HG03103 (cell line): ENCODE measurements around the gene TP53RK.
"Not testable (repeated sequence)": the region's sequence is repeated elsewhere in the genome, so short reads cannot be mapped to it uniquely, and the experiment has no call there.

Source experiments
- ATAC-seq: cut with Tn5 transposase; IDR thresholded peaks from one replicate; pipeline ENCODE4 v1.9.1; 2021; ENCODE audit warnings: low read depth; ENCODE audit not compliant: unreplicated experiment

TP53RK gene

DNA sequence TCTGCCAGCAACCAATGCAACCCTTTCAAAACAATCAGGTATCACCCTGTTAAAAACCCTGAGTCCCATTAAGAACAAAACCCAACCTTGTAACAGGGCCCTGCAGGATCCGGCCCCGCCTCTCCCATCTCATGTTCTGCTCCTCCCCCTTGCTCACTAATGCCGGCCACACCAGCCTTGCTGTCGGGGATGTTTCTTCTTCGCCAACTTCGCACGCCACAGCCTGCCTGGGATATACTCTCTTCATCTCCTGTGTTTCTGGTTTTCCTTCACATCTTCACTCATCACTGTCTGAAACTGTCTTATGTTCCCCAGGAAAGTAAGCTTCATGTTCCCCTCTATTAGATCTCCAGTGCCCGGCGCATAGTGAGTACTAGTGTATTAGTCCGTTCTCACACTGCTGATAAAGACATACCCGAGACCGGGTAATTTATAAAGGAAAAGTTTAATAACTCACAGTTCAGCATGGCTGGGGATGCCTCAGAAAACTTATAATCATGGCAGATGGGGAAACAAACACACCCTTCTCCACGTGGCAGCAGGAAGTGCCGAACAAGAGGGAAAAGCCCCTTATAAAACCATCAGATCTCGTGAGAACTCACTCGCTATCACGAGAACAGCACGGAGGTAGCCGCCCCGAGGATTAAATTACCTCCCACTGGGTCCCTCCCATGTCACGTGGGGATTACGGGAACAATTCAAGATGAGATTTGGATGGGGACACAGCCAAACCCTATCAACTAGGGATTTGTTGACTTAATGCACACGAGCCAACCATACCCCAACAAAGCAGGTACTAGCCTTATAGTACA, 5.1 kb downstream of the TP53RK start:
- no peak for ATAC-seq

DNA sequence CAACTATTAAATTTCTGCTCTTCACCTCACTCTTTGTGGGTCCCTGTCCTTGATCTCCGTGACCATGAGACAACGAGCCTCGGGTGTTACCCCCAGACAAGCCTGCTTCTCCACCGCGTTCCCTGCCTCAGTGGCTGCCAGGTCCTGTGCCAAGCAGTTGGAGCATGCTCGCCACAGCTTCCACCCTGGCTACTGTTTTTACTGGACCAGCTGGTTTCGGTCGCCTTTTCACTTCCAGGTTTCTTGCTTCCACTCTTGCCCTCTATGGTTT, 5.6 kb downstream of the TP53RK start:
- ATAC-seq = no peak

DNA sequence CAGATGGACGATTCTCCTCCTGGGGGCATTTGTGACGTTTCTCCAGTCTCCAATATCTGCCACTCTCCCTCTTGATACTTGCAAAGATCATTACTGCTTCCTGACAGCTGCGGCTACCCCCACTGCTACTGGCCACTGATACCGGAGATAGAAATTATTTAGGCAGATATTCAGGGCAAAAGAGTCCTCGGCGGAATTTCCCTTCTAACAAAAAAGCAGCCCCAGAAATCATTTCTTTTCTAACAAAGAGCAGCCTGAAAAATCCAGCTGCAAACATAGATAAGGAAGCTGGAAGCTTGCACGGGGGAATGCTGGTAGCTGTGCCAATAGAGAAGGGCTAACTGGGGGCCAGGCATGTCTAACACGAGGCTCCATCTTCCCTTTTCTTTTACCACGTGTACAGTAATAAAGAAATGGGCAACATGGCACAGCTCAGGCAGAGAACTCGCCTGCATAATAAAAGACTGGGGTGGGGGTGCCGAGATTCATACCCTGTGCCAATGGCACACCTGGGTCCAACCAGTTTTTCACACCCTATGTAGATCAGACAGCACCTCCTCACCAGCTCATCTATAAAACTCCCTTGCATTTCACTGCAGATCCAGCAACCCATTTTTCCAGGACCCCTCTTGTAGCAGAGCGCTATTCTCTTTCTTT, 6.1 kb downstream of the TP53RK start:
- ATAC-seq = no peak

DNA sequence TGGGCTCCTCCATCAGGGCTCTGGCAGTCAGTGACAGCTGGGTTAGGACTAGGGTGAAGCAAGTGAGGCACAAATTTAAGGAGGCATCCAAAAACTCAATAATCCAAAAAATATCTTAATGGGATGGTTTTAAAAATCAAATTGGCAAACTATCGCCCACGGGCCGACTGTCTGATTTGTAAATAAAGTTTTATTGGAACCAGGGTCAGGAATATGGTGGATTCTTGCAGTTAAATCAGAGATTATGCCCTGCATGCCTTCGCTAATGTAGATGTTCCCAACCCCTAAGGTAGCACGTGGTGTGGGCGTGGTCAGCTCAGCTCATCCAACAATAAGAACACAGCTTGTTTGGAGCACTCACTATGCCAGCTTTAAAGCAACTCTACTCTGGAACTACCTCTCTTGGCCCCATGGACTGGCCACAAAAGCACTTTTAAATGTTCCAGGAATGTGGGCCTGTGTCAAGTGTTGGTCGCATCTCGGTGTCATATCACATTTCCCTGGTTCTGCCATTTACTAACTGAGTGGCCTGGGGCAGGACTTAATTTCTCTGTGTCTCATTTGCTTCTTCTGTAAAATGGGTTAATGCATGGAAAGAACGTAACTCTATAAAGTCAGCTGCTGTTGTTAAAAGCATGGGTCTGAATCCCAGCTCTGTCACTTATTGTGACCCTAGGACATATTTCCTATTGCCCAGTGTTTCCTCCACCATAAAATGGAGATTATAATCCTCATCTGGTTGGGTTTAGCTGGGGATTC, 7.0 kb downstream of the TP53RK start:
- no peak for ATAC-seq

DNA sequence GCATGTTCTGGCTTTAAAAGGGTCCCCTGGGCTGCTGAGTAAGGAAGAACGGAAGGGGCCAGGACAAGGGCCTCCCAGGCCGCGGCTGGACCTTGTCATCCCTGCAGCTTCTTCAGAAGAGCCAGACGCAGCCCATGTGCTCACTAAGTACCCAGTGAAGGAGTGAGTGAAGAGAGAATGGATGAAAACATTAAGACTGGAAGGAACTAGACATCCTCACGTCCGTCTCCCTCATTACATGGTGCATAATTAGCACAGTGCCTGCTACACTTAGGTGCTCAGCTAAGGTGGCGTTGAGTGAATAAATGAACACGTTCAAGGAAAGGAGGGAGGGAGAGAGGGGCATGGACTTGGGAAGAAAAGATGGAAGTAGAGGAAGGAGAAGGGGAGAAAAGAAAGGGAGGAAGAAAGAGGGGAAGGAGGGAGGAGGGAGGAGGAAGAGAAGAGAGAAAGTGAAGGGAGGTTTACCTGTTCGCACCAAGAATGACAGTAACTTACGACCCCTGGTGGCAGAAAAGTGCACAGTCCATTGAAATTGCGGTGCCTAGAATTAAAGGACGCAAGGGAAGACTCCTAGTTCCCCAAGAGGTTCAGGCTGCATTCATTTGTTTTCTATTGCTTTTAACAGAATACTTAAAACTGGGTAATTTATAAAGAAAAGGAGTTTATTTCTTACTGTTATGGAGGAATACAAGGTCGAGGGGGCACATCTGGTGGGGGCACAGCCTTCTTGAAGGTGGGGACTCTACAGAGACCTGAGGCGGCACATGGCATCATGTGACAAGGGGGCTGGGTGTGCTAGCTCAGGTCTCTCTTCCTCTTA, 8.0 kb downstream of the TP53RK start:
- no peak for ATAC-seq

DNA sequence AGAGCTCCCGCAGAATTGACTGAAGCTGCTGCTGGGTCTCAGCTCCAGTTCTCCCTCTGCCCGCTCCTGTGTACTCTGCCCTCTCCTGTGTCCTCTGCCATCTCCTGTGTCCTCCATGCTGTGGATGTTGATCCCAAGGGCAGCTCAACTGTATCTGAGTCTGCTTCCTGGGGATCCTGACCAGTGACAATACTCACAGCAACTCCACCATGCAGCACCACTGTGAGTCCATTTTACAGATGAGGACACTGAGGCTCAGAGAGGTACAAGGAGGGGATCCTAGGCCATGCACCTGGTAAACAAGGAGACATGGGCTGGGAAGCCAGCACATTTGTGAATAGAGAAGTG, 8.6 kb downstream of the TP53RK start:
- no peak for ATAC-seq

DNA sequence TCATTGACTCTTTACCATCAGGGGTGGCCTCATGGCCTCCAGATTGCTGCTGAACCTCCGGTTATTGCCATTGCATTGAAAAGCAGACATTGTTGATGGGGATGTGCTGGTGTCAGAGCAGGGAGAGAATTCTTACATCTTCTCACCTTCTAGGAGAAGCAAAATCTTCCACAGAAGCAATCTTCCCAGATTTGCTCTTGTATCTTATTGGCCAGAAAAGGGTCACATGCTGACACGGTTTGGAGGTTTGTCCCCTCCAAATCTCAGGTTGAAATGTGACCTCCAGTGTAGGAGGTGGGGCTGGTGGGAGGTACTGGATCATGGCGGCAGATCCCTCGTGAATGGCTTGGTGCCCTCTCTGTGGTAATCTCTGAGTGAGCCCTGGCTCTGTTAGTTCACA, 10.7 kb downstream of the TP53RK start:
- ATAC-seq = no peak

DNA sequence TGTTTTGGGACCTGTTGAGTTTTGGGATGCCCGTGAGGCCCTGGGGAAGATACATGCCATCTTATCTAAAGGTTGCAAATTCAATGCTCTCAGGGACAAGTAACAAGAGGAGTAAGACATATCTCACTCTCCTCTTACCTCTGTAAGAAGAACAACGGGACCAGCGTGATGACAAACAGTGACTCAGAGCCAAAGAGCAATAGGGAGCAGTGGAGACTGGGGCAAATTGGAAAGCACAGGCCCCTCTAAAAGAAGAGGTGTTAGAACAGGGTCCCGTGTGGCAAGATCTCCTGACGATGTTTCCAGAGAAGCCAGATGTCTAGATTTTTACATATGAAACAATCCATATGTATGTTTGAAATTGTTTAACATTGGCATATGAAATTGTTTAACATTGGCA, 11.6 kb downstream of the TP53RK start:
- ATAC-seq = no peak

DNA sequence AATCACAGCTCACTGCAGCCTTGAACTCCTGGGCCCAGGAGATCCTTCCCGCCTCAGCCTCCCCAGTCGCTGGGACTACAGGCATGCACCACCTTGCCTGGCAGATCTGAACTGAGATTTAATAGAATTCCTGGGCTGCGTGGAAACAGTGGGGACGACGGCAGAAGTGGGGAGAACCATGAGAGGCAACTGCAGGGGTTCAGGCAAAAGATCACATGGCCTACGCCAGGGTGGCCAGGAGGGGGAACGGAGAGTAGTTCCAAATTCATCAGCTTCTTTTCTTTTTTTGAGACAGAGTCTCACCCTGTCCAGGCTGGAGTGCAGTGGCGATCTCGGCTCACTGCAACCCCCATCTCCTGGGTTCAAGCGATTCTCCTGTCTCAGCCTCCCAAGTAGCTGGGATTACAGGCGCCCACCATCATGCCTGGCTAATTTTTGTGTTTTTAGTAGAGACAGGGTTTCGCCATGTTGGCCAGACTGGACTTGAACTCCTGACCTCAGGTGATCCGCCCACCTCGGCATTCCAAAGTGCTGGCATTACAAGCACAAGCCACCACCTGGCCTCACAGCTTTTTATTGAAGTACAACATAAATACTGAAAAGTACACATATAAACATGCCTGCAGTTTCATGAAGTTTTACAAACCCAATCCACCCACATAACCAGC, 12.5 kb downstream of the TP53RK start:
- ATAC-seq = not testable (repeated sequence)

DNA sequence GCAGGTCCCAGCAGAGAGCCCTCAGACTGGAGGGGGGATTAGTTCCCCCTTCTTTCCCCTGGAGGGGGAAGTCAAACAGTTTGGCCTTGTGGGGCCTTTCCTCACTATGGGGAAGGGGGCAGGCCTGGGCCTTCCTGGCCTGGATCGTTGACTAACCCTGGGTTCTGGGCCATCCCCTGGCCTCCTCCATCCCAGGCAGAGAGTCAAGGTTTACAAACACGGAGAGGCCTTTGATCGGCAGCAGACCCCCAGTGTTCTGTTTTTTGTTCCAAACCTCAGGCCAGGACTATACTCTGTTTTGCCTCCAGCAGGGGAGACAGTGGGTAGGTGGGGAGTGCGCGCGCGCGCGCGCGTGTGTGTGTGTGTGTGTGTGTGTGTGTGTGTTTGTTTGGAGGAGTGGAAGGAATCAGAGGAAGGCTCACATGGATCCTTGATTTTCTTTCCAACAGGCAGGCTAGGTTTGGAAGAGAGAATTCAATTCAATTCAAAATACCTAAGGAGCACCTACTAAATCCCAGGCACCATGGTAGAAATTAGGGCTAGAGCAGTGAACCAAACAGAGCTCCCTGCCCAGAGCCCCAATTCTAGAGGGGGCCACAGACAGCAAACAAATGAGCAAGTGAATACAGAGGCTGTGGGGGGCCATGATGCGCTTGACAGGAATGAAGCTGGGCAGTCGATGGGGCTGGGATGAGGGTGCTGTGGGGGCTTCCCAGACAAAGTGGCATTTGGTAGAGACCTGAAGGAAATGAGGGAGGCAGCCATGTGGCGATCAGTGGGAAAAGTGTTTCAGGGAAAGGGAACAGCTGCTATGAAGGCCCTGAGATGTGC, 14.8 kb downstream of the TP53RK start:
- ATAC-seq = no peak

DNA sequence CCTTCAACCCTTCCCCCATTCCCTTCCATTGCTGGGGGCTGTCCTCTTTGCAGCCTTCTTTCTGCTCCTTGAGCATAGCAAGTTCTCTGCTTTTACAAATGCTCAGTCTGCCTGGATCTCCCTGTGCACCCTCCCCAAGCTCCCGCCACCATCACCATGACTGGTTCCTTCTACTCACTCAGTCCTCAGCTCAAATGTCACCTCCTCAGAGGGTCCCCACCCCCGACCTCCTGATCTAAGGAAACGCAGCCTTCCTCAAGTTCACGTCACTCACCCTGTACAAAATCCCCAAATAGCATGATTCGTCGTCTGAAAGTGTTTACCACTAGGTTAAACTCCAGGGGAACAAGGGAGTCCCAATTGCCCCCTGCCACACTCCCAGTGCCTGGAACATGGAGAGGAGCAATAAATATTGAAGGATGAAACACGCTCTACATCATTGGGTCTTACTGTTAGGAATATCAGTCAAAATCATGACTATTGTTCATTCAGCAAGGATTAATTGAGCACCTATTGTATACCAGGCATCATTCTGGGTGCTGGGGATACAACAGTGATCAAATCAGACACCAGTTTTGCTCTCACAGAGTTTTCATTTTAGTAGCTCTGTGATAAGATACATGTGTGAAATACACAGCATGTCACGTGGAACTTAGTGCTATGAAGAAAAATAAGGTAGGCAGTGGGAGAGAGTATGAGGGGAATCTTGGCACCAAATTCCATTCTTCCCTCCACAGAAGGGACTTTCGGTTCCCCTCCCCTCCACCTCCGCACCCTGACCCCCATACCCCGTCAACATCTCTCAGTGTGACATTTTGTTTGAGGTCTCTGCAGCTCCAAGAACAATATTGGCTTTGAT, 15.6 kb downstream of the TP53RK start:
- no peak for ATAC-seq

DNA sequence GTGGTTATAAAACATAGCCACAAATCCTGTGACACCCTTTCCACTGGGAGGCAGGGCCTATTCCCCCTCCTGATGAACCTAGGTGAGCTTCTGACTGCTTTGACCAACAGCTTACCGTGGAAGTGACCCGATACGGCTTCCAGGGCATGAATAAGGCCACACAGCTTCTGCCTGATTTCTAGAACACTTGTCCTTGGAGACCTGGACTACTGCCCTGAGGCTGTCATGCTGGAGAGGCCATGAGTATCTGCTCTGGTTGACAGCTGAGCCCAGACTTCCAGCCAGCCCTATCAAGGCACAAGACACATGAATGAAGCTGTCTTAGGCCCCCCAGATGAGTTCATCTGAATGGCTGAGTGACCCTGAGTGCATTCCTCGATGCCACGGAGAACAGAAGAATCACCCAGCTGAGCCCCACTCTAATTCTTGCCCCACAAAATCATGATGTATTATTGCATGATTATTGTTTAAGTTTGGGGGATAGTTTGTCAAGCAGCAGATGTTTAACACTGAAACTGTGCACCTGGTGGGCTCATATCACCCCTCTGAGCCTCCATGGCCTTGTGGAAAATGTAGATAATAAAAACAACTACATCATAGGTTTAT, 16.6 kb downstream of the TP53RK start:
- ATAC-seq = no peak

DNA sequence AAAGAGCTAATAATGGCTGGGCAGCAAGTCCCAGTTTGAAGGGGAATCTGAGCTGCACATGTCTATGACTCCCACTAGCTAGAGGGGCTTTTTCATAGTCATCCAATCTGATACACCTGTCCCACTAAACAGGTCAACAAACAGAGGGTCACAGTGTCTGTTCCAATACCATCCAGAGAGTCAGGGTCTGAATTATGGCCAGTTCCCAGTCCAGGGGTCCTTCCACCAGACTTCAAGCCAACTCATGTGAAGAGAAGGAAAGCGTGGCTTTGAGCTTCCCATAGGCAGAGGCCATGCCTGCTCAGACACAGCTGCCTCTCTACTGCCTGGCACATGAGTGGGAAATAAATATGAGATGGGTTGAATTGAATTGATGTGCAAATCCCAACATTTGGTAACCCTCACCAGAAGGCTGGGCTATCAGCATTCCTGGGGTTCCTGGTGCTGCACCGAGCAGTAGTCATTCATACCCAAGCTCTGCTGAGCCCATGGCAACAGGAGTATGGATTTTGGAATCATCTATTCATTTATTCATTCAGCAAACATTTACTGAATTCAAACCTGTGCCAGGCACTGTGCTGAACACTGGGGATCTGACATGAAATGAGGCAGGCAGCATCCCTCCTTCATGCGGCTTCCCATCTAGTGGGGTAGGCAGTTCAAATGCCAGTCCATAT, 17.2 kb downstream of the TP53RK start:
- no peak for ATAC-seq

DNA sequence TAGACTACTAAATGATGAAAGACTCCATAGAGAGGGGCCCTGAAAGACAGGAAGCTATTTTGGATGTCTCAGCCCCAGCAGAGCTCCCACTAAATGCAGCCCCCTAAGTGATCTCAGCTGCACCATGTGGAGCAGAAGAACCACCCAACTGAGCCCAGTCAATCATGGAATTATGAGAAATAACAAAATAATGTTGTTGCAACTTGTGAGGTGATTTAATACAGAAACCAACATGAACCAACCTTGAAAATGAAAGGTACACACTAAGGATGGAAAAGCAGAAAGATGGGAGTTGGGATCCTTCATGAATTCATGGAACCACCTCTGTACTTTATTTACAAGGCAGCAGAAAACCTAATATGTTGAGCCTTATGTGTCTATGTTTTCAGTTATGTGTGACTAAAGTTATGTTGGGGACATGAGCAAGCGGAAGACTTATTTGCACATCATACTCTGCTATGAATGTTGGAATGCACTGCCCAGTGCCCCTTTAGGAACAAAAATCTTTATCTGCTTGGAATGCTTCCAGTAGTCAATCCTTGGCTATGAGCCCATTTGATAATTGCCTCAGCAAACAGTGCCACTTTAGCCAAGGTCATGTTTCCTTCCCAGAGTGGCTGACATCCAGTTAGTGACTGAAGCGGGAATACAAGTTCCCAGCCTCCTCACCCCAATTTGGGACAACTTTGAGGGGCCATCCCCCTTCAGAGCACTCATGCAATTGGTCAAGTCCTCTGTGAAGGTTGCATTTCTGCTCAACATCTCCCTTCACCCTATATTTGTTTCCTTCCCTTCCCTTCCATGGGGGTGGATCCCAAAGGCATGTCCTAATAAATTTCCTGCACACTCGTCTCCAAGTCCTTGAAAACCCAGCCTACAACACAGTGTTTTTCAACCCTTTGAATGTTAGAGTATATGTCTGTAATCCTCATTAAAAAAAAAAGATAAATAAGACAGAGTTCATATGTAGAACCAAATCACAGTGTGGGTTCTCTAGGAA, 18.4 kb downstream of the TP53RK start:
- ATAC-seq = no peak

DNA sequence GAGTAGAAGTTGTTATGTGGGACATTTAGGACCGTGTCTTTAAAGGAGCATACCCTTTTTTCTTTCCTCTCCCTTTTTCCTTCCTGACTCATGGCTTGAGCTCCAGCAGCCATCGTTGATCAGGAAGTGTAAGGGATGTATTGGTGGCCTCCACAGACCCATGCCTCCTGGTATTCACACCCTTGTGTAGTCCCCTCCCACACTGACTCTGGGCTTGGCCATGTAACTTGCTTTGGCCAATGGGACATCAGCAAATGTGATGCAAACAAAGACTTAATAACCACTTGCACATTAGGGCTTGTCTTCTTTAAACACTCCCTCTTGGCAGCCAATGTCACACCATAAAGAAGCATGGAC, 19.0 kb downstream of the TP53RK start:
- no peak for ATAC-seq

DNA sequence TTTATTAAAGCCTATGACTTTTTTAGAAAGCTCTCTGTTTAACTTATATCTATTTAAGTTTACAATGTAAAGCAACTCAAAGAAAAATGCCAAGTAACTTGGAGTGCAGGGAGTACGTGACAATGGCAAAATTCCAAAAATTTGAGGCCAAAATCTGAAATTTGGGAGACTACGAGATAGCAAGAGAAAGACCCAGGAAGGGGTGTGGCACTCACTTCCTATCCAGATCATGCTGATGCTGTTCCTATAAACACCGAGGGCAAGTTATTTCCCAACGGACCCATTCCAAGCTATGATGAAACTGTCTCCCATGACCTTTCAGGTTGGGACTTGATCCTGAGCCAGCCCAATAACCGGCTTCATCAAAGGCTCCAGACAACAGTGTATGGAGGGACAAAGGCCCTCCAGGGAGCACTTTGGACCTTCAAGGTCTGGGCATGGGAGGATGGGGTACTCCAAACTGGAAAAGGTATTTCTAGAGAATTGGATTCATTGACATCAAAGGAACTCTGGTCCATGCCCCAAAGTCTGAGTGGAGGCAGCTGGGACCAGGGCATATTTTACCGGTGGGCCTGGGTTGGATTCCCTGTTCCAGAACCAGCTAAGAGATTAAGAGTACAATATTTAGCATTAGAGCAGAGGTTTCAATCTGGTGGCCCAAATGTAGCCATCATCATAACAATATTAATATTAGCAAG, 22.3 kb downstream of the TP53RK start:
- ATAC-seq = no peak
